ENCODE measurements around the gene TNFAIP8L1.

Gene TNFAIP8L1

DNA sequence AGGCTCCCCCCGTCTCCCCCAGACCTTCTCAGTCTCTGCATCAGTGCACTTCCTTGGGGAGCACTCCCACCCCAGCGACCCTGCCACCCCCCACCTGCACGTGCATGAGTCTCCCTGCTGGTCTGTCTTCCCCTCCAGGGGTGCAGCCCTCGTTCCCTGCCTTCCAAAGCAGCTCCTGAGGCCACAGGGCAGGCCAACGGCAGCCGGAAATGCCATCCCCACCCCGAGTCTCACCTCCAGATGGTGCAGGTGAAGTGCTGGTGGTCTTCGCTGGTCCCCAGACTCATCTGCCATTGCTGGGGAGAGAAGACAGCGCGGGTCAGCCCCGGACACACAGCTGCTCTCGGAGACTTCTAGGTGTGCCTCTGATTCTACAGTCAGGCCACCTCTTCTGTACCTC is 25.3 kb downstream of the TNFAIP8L1 start (continued):
- no peak for TF ChIP-seq ZNF366 (tag by site-specific recombination; conservative IDR thresholded peaks at IDR 0.05)

- Histone ChIP-seq H3K9me3 (ENCODE audit: control insufficient read depth, insufficient read depth, low read depth, low read length) (no peaks in the 10 kb centered on the region), H3K4me3 (ENCODE audit: low read depth, low read length) (peak within 1 kb of the TSS; percentile 96), H3K4me1 (ENCODE audit: control insufficient read depth, insufficient read depth, low read length) (no peaks in the 10 kb centered on the region), H3K27ac (ENCODE audit: extremely low read depth, low read depth, low read length) (0 out of 2 replicates have a peak within 1 kb of the TSS, but pooled peaks have one; percentile 39), H3K36me3 (ENCODE audit: control insufficient read depth in 2 of 2, insufficient read depth in 1 of 2, low read length in 2 of 2) (peaks cover 16 to 31% of the 10 kb centered on the region in 2 experiments; a peak in 2 of 3 replicates)
- ChIA-PET CTCF (interaction anchor here (0.5 to 0.6 kb wide), 3 partner anchors 147 to 1198 kb away, joined by 3 to 5 read pairs (median 3); no protein-coding TSS in a partner anchor), POLR2A (interaction anchor here (0.5 to 1.1 kb wide), 2 partner anchors 12 to 30 kb away, joined by 3 to 4 read pairs; no protein-coding TSS in a partner anchor)
- TF ChIP-seq ZNF10 (tag by site-specific recombination; IDR thresholded peaks at IDR 0.05): no peak
- TF ChIP-seq ZNF600 (tag by site-specific recombination; IDR thresholded peaks at IDR 0.05): no peak
- TF ChIP-seq HIC1 (tag by site-specific recombination; IDR thresholded peaks at IDR 0.05): peak; percentile 32; the same call in 1 of the 2 replicates
- TF ChIP-seq ZBTB10 (tag by site-specific recombination; IDR thresholded peaks at IDR 0.05): no peak
- no peak for TF ChIP-seq ZNF654 (tag by site-specific recombination; IDR thresholded peaks at IDR 0.05; ENCODE audit: low read depth)
- no peak for TF ChIP-seq ZNF114 (tag by site-specific recombination; IDR thresholded peaks at IDR 0.05)
- TF ChIP-seq, protein P1, sequence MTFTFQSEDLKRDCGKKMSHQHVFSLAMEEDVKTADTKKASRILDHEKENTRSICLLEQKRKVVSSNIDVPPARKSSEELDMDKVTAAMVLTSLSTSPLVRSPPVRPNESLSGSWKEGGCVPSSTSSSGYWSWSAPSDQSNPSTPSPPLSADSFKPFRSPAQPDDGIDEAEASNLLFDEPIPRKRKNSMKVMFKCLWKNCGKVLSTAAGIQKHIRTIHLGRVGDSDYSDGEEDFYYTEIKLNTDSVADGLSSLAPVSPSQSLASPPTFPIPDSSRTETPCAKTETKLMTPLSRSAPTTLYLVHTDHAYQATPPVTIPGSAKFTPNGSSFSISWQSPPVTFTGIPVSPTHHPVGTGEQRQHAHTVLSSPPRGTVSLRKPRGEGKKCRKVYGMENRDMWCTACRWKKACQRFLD (tag by site-specific recombination; IDR thresholded peaks at IDR 0.05): no peak
- no peak for TF ChIP-seq ZNF391 (tag by site-specific recombination; IDR thresholded peaks at IDR 0.05; ENCODE audit: borderline replicate concordance, low read depth)
- TF ChIP-seq, protein P2, sequence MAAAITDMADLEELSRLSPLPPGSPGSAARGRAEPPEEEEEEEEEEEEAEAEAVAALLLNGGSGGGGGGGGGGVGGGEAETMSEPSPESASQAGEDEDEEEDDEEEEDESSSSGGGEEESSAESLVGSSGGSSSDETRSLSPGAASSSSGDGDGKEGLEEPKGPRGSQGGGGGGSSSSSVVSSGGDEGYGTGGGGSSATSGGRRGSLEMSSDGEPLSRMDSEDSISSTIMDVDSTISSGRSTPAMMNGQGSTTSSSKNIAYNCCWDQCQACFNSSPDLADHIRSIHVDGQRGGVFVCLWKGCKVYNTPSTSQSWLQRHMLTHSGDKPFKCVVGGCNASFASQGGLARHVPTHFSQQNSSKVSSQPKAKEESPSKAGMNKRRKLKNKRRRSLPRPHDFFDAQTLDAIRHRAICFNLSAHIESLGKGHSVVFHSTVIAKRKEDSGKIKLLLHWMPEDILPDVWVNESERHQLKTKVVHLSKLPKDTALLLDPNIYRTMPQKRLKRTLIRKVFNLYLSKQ (tag by site-specific recombination; IDR thresholded peaks at IDR 0.05; ENCODE audit: borderline replicate concordance): no peak
- no peak for TF ChIP-seq SCRT2 (tag by site-specific recombination; IDR thresholded peaks at IDR 0.05)
- no peak for TF ChIP-seq ZNF658 (tag by site-specific recombination; IDR thresholded peaks at IDR 0.05)
- TF ChIP-seq ZNF521 (tag by site-specific recombination; IDR thresholded peaks at IDR 0.05): no peak
- no peak for TF ChIP-seq ZNF248 (tag by site-specific recombination; IDR thresholded peaks at IDR 0.05)
- no peak for TF ChIP-seq ZNF148 (tag by site-specific recombination; IDR thresholded peaks at IDR 0.05; ENCODE audit: borderline replicate concordance)
- no peak for TF ChIP-seq ZNF596 (tag by site-specific recombination; IDR thresholded peaks at IDR 0.05)
- TF ChIP-seq ZNF843 (tag by site-specific recombination; IDR thresholded peaks at IDR 0.05): no peak
- TF ChIP-seq MEIS1 (CRISPR knock-in tag; IDR thresholded peaks at IDR 0.05; ENCODE audit: borderline replicate concordance): no peak
- no peak for TF ChIP-seq ZNF223 (tag by site-specific recombination; IDR thresholded peaks at IDR 0.05)
- TF ChIP-seq ZNF416 (tag by site-specific recombination; IDR thresholded peaks at IDR 0.05): no peak
- peak; percentile 30; the same call in 1 of the 2 replicates for TF ChIP-seq PATZ1 (tag by site-specific recombination; IDR thresholded peaks at IDR 0.05)
- TF ChIP-seq ZNF555 (tag by site-specific recombination; conservative IDR thresholded peaks at IDR 0.05): no peak
- no peak for TF ChIP-seq ZNF423 (tag by site-specific recombination; IDR thresholded peaks at IDR 0.05)
Observed at GRCh38 chr19:4669723-4670480, 30.6 kb downstream of the TNFAIP8L1 start, which contains the start of gene MYDGF. MYDGF (minus strand) TSS chr19:4670342; CDS start chr19:4670334, 8 bp downstream.

All from HEK293 (cell line).